Hepatocyte (in vitro differentiated cells): ENCODE measurements around the gene RAG1. TPM values are rescaled to one million over a fixed set of nuclear protein-coding genes. Genes with fewer than 3 reads are reported as not detected.

Experiments used
- DNase-seq: peaks from one replicate; pipeline ENCODE4 v3.0.0-alpha.2; 2016; ENCODE audit warnings: low spot score
- H2AFZ ChIP-seq: fragments of 200-600 bp; sonication (generic); 2 replicates; pipeline ENCODE4 v1.6.0; 2016; ENCODE audit warnings: antibody characterized with exemption, mild to moderate bottlenecking
- H3K27ac ChIP-seq: fragments of 200-600 bp; sonication (generic); 2 replicates; pipeline ENCODE4 v1.5.1; 2016; ENCODE audit warnings: mild to moderate bottlenecking
- H3K27me3 ChIP-seq: fragments of 200-600 bp; sonication (generic); 2 replicates; pipeline ENCODE4 v1.6.1; 2016
- H3K36me3 ChIP-seq: fragments of 200-600 bp; sonication (generic); replicated peaks from 2 replicates; pipeline ENCODE4 v1.5.1; 2016; ENCODE audit warnings: low read depth; ENCODE audit not compliant: insufficient read depth
- H3K4me1 ChIP-seq: fragments of 200-600 bp; sonication (generic); 2 replicates; pipeline ENCODE4 v1.5.1; 2016; ENCODE audit warnings: mild to moderate bottlenecking, moderate library complexity; ENCODE audit not compliant: insufficient read depth
- H3K4me2 ChIP-seq: fragments of 200-600 bp; sonication (generic); 2 replicates; pipeline ENCODE4 v1.6.0; 2016
- H3K4me3 ChIP-seq: fragments of 200-600 bp; sonication (generic); 2 replicates; pipeline ENCODE4 v1.5.1; 2016; ENCODE audit warnings: mild to moderate bottlenecking
- H3K79me2 ChIP-seq: fragments of 200-600 bp; sonication (generic); 2 replicates; pipeline ENCODE4 v1.6.0; 2017; ENCODE audit warnings: mild to moderate bottlenecking
- H3K9me2 ChIP-seq: fragments of 200-600 bp; sonication (generic); replicated peaks from 2 replicates; pipeline ENCODE4 v1.6.0; 2017; ENCODE audit warnings: mild to moderate bottlenecking; ENCODE audit not compliant: insufficient read depth
- H3K9me3 ChIP-seq: fragments of 200-600 bp; sonication (generic); 2 replicates; pipeline ENCODE4 v1.5.1; 2016; ENCODE audit warnings: low read depth, mild to moderate bottlenecking
- H4K20me1 ChIP-seq: fragments of 200-600 bp; sonication (generic); 2 replicates; pipeline ENCODE4 v1.6.0; 2016; ENCODE audit warnings: mild to moderate bottlenecking; ENCODE audit not compliant: insufficient read depth, poor library complexity, severe bottlenecking
- CTCF ChIP-seq: fragments of 200-600 bp; sonication (generic); IDR thresholded peaks from 2 replicates; pipeline ENCODE4 v1.5.1; 2016; ENCODE audit warnings: antibody characterized with exemption, mild to moderate bottlenecking; ENCODE audit not compliant: poor library complexity
- EZH2 ChIP-seq: fragments of 200-600 bp; sonication (generic); IDR thresholded peaks from 2 replicates; pipeline ENCODE4 v1.6.1; 2016; ENCODE audit warnings: antibody characterized with exemption, mild to moderate bottlenecking, borderline replicate concordance
- EZH2phosphoT487 ChIP-seq: fragments of 200-600 bp; sonication (generic); IDR thresholded peaks from one replicate; pipeline ENCODE4 v1.6.1; 2018; ENCODE audit warnings: antibody characterized with exemption, mild to moderate bottlenecking, low read depth, moderate library complexity; ENCODE audit not compliant: unreplicated experiment, severe bottlenecking
- WGBS: methylation state at CpG from one replicate; pipeline ENCODE4 v1.1.6; 2016; ENCODE audit warnings: low lambda C conversion rate; ENCODE audit errors: missing lambda C conversion rate; 5-methylcytosine and 5-hydroxymethylcytosine counted together
- polyA plus RNA-seq: library from polyadenylated mRNA; unstranded; fragments of >200 nt; fragmentation: Nextera tagmentation; extraction: Ambion mirVana; gene quantifications from 2 replicates; pipeline ENCODE4 v1.2.1, GENCODE V29; 2016
- total RNA-seq: library from RNA; depleted of rRNA; stranded (reverse); fragments of >200 nt; gene quantifications from 2 replicates; pipeline ENCODE4 v1.2.3, GENCODE V29; 2014

Gene RAG1
- total and polyA plus RNA-seq, 2 experiments from 2014 or later: 1.0 to 1.5 TPM

GRCh38 chr11:36557991-36558390 lies 9.8 kb upstream of the RAG1 start:
- Histone ChIP-seq H3K79me2 (no peaks in the 10 kb centered on the region), H3K4me2 (no peak overlapping the region), H3K4me1 (no peaks in the 10 kb centered on the region), H3K27ac (no peak overlapping the region), H3K36me3 (no peaks in the 10 kb centered on the region), H3K27me3 (no peaks in the 10 kb centered on the region), H3K9me3 (no peaks in the 10 kb centered on the region), H3K4me3 (no peak overlapping the region), H3K9me2 (no peaks in the 10 kb centered on the region), H4K20me1 (no peaks in the 10 kb centered on the region), H2AFZ (no peak overlapping the region)
- no peak for DNase-seq
- TF ChIP-seq CTCF: no peak
- no peak for TF ChIP-seq EZH2phosphoT487
- TF ChIP-seq EZH2: no peak

DNA sequence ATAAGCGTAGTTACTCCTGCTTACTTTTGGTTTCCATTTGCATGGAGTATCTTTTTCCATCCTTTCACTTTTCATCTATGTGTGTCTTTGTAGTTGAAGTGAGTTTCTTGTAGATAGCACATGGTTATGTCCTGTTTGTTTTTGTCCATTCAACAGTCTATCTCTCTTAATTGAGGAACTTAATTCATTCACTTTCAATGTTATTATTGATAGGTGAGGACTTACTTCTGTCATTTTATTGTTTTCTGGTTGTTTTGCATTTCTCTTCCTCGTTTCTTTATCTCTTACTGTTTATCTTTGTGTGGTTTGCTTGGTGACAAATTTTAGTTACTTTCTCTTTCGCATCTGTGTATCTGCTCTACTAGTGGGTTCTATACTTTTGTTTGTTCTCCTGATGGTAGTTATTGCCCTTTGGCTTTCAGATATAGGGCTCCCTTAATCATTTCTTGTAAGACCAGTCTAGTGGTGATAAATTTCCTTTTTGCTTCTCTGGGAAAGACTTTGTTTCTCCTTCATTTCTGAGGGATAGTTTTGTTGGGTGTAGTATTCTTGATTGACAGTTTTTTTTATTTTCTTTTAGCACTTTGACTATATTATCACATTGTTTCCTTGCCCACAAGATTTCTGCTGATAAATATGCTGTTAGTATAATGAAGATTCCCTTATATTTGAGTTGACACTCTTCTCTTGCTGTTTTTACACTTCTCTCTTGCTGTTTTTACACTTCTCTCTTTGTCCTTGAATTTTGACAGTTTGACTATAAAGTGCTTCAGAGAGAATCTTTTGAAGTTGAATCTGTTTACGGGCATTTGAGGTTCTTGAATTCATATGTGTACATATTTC lies 9.0 kb upstream of the RAG1 start:
- Histone ChIP-seq H3K9me3 (no peaks in the 10 kb centered on the region), H3K9me2 (no peaks in the 10 kb centered on the region), H4K20me1 (no peaks in the 10 kb centered on the region), H3K4me3 (no peak overlapping the region), H3K79me2 (no peaks in the 10 kb centered on the region), H3K27ac (no peak overlapping the region), H2AFZ (no peak overlapping the region), H3K4me1 (no peaks in the 10 kb centered on the region), H3K36me3 (no peaks in the 10 kb centered on the region), H3K4me2 (no peak overlapping the region), H3K27me3 (no peaks in the 10 kb centered on the region)
- 74% methylated on average over 4 of the region's 4 CpGs for WGBS
- no peak for TF ChIP-seq EZH2phosphoT487
- no peak for DNase-seq

DNA sequence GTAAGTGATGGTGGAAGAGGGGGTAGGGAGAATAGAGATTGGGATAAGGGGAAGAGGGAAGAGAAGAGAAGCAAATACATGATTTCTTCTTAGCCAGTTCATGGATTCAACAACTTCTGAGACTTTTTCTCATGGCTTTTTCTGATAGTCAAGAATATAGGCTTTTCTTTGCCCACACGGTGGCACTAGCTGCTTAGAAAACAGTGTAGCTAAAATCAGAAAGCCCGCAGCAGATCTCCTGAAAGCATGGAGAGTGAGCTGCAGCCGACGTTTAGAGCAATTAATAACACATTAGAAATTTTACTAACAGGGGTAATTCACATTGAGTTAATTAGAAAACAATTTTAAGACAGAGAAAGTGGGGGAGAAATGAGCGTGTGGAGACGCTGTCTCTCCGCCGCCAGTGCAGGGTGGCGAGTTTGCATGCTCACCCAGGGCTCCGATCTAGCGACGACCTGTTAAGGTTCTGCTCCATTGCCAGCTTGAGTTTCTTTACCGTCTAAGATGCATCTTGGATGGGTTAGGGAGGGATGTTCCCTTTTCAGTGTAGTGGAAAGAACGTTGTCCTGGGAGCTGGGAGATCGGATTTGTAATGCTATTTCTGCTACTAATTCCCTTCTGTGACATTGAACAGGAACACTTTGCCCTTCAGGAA lies 3.3 kb upstream of the RAG1 start:
- WGBS: 15% methylated on average over 15 of the region's 15 CpGs
- no peaks in the 10 kb centered on the region for H3K79me2 ChIP-seq
- H4K20me1 ChIP-seq: no peaks in the 10 kb centered on the region
- H2AFZ ChIP-seq: peak overlapping the region; percentile 62
- DNase-seq: peak; percentile 77
- H3K4me1 ChIP-seq: no peaks in the 10 kb centered on the region
- H3K4me2 ChIP-seq: peak overlapping the region; percentile 84
- peaks cover 5% of the 10 kb centered on the region for H3K27me3 ChIP-seq
- no peaks in the 10 kb centered on the region for H3K36me3 ChIP-seq
- no peaks in the 10 kb centered on the region for H3K9me3 ChIP-seq
- H3K9me2 ChIP-seq: no peaks in the 10 kb centered on the region
- no peak for TF ChIP-seq EZH2phosphoT487
- TF ChIP-seq CTCF: peak; percentile 89
- H3K4me3 ChIP-seq: peak overlapping the region; percentile 50
- H3K27ac ChIP-seq: no peak overlapping the region

DNA sequence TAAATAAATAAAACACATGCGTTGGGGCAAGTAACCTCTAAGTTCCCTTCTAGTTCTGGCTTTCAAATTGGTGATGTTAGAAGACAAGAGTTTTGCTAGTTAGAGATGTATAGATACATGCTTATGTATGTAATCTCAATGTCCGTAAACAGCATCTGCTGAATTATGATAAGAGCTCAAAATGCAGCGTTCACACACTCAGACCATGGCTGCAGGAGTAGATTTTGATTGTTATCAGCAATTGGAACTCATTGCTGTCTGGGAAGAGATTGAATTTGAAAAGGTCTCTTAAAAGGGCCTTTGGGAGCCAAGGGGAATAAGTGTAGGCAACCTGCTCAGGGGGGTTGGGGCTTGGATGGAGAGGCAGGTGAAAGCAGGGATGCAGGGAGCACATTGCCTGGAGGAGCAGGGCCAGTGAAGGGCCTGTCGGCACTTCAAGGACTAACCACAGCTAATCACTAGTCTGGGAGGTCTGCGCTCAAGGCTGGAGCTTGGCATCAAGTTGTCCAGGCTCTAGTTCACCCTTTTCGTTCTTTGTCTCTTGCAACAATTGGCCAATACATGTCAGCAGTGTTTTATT lies 2.7 kb upstream of the RAG1 start:
- H3K9me2 ChIP-seq: no peaks in the 10 kb centered on the region
- H3K79me2 ChIP-seq: no peaks in the 10 kb centered on the region
- peaks cover 5% of the 10 kb centered on the region for H3K27me3 ChIP-seq
- no peak overlapping the region for H3K4me3 ChIP-seq
- H4K20me1 ChIP-seq: no peaks in the 10 kb centered on the region
- TF ChIP-seq EZH2phosphoT487 (no peak), EZH2 (no peak), CTCF (no peak)
- H3K36me3 ChIP-seq: no peaks in the 10 kb centered on the region
- peak overlapping the region; percentile 84 for H3K4me2 ChIP-seq
- no peak overlapping the region for H3K27ac ChIP-seq
- WGBS: 43% methylated on average over 6 of the region's 6 CpGs
- H3K4me1 ChIP-seq: no peaks in the 10 kb centered on the region
- peak overlapping the region; percentile 62 for H2AFZ ChIP-seq
- no peaks in the 10 kb centered on the region for H3K9me3 ChIP-seq
- no peak for DNase-seq
